Measurements from ENCODE around the gene LYZL2. TPM values are rescaled to one million over a fixed set of nuclear protein-coding genes. Genes with fewer than 3 reads are reported as not detected.
"Not testable (repeated sequence)": the region's sequence is repeated elsewhere in the genome, so short reads cannot be mapped to it uniquely, and the experiment has no call there.

Gene LYZL2
- total RNA-seq, 2 donors from 2014 or later = not detected

- Histone ChIP-seq H3K4me3 (no peak overlapping the region), H3K27ac (no peak overlapping the region), H3K9me3 (no peaks in the 10 kb centered on the region), H3K36me3 (replicated peaks in 1 of 2; ENCODE audit: insufficient read depth in 1 of 2, low read depth in 2 of 2) (no peaks in the 10 kb centered on the region), H3K4me1 (no peaks in the 10 kb centered on the region), H3K27me3 (no peaks in the 10 kb centered on the region)
- TF ChIP-seq, protein P1, sequence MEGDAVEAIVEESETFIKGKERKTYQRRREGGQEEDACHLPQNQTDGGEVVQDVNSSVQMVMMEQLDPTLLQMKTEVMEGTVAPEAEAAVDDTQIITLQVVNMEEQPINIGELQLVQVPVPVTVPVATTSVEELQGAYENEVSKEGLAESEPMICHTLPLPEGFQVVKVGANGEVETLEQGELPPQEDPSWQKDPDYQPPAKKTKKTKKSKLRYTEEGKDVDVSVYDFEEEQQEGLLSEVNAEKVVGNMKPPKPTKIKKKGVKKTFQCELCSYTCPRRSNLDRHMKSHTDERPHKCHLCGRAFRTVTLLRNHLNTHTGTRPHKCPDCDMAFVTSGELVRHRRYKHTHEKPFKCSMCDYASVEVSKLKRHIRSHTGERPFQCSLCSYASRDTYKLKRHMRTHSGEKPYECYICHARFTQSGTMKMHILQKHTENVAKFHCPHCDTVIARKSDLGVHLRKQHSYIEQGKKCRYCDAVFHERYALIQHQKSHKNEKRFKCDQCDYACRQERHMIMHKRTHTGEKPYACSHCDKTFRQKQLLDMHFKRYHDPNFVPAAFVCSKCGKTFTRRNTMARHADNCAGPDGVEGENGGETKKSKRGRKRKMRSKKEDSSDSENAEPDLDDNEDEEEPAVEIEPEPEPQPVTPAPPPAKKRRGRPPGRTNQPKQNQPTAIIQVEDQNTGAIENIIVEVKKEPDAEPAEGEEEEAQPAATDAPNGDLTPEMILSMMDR (IDR thresholded peaks at IDR 0.05) = peak; percentile 35 to 71 (median 66)
- no peak for TF ChIP-seq POLR2A (IDR thresholded peaks at IDR 0.05)
- 33 to 34% methylated on average over 11 of the region's 11 CpGs for WGBS, 2 donors
- DNase-seq = peak; percentile 26 to 48 (median 34)
- peak; percentile 74 for ATAC-seq
- intact Hi-C loops (cut with DNase I) = no loop called here
These were observed 41.6 kb upstream of the LYZL2 start for GRCh38 chr10:30671026-30671616.

DNA sequence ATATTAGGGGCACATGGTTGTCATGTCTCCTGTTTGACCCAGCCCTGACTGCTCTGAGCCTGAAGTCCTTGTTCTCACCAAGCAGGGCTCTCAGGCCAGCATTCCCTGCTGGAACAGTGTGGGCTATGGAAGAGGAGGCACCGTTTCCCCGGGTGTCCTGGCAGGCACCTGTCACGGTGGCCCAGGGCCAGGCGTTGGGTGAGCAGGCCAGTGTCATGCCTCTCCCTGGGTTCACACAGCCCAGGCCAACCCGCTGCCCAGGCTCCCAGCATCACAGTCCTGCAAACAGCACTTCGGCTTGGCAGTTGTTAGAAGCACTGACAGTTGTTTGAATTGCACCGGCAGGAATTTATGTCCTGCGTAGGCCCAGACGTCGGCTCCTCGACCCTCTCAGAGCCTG lies 38.4 kb upstream of the LYZL2 start:
- WGBS, 2 donors = 56 to 73% methylated on average over 4 to 11 of the region's 11 CpGs
- ATAC-seq; H3K4me1 ChIP-seq; intact Hi-C loops (cut with DNase I); H3K9me3 ChIP-seq; H3K27ac ChIP-seq; H3K36me3 ChIP-seq (replicated peaks in 1 of 2; ENCODE audit: insufficient read depth in 1 of 2, low read depth in 2 of 2); H3K27me3 ChIP-seq; DNase-seq; H3K4me3 ChIP-seq: not testable (repeated sequence)

DNA sequence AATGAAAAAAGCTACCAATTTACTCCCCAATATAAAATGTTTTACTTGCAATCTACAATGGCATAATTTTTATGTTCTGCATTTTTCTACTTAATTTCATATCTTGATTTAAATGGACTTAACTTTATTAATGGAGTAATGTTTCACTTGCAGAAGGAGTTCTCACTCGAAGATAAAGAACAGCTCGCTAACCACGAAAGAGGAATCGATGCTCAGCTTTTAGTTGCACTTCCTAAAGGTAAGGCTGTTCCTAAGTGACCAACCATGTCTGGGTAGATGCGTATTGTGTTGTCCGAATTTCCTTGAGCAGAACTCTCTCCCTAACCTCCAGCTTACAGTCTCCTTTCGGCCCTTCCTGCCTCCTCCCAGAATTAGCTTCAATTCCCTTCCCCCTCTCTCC lies 33.9 kb upstream of the LYZL2 start:
- DNase-seq; H3K27me3 ChIP-seq; ATAC-seq; H3K4me3 ChIP-seq; H3K27ac ChIP-seq; H3K4me1 ChIP-seq; H3K9me3 ChIP-seq; intact Hi-C loops (cut with DNase I); H3K36me3 ChIP-seq (replicated peaks in 1 of 2; ENCODE audit: insufficient read depth in 1 of 2, low read depth in 2 of 2): not testable (repeated sequence)
- 71% methylated on average over 5 to 6 of the region's 7 CpGs for WGBS, 2 donors

- Histone ChIP-seq H3K36me3 (replicated peaks in 1 of 2; ENCODE audit: insufficient read depth in 1 of 2, low read depth in 2 of 2) (no peaks in the 10 kb centered on the region), H3K4me1 (no peaks in the 10 kb centered on the region), H3K9me3 (no peaks in the 10 kb centered on the region), H3K27me3 (no peaks in the 10 kb centered on the region), H3K27ac (no peak overlapping the region), H3K4me3 (no peak overlapping the region)
- DNase-seq (no peak), ATAC-seq (no peak)
- 72 to 86% methylated on average over 6 of the region's 6 CpGs for WGBS, 2 donors
- intact Hi-C loops (cut with DNase I) = no loop called here
- no peak for TF ChIP-seq POLR2A (IDR thresholded peaks at IDR 0.05)
- TF ChIP-seq, protein P1 (IDR thresholded peaks at IDR 0.05) = no peak
These were observed 33.3 kb upstream of the LYZL2 start for GRCh38 chr10:30662814-30663213.

GRCh38 chr10:30660314-30660713 lies 30.8 kb upstream of the LYZL2 start:
- intact Hi-C loops (cut with DNase I); ATAC-seq: not testable (repeated sequence)

DNA sequence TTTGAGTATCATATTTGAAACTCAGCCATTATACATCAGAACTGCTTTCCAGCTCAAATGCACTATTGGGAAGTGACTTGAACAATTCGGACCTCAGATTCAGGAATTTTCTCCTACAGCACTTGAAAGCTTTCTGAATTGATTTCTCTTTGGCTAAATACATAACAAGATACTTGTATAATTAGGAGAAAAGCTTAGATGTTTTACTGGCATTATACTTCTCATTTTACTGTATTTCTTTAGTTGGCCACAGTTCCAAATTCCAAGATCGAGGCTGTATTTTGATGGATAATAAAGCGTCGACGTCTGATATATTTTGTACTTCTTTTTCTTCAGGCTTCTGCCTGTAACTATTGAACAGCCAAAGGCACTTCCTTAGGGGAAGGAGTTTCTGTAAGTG lies 26.7 kb upstream of the LYZL2 start:
- no peaks in the 10 kb centered on the region for H3K4me1 ChIP-seq
- no peaks in the 10 kb centered on the region for H3K36me3 ChIP-seq (replicated peaks in 1 of 2; ENCODE audit: insufficient read depth in 1 of 2, low read depth in 2 of 2)
- DNase-seq = no peak
- 37 to 63% methylated on average over 5 of the region's 5 CpGs for WGBS, 2 donors
- intact Hi-C loops (cut with DNase I) = no loop called here
- TF ChIP-seq, protein P1 (IDR thresholded peaks at IDR 0.05) = no peak
- no peak for TF ChIP-seq POLR2A (IDR thresholded peaks at IDR 0.05)
- H3K27me3 ChIP-seq = no peaks in the 10 kb centered on the region
- no peak for ATAC-seq
- no peaks in the 10 kb centered on the region for H3K9me3 ChIP-seq
- H3K4me3 ChIP-seq = no peak overlapping the region
- no peak overlapping the region for H3K27ac ChIP-seq

More at GRCh38 chr10:30660314-30660713, 30.8 kb upstream of the LYZL2 start:
- not testable (repeated sequence) for H3K27me3 ChIP-seq; H3K27ac ChIP-seq; H3K4me1 ChIP-seq; H3K9me3 ChIP-seq; H3K4me3 ChIP-seq; DNase-seq; H3K36me3 ChIP-seq (replicated peaks in 1 of 2; ENCODE audit: insufficient read depth in 1 of 2, low read depth in 2 of 2)
- 35 to 42% methylated on average over 3 of the region's 3 CpGs for whole genome bisulfite sequencing, 2 donors

DNA sequence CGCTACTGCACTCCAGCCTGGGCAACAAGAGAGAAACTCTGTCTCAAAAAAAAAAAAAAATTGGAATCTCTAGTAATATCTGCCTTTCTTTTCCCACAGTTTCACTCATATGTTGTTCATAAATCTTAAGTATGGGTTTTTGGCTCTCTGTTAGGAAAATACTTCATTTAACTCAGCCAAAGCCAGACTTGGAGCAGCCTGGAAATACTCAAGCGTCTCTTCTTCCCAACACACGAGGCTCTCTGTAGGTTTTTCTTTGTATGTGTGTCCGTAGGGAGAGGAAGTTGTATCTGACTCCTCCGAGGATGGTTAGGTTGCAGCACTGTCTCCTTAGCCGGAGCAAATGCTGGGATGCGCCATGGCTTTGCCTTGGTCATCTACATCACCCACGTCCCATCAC lies 25.4 kb upstream of the LYZL2 start:
- 65 to 72% methylated on average over 8 of the region's 8 CpGs for WGBS, 2 donors
- not testable (repeated sequence) for H3K27ac ChIP-seq

DNA sequence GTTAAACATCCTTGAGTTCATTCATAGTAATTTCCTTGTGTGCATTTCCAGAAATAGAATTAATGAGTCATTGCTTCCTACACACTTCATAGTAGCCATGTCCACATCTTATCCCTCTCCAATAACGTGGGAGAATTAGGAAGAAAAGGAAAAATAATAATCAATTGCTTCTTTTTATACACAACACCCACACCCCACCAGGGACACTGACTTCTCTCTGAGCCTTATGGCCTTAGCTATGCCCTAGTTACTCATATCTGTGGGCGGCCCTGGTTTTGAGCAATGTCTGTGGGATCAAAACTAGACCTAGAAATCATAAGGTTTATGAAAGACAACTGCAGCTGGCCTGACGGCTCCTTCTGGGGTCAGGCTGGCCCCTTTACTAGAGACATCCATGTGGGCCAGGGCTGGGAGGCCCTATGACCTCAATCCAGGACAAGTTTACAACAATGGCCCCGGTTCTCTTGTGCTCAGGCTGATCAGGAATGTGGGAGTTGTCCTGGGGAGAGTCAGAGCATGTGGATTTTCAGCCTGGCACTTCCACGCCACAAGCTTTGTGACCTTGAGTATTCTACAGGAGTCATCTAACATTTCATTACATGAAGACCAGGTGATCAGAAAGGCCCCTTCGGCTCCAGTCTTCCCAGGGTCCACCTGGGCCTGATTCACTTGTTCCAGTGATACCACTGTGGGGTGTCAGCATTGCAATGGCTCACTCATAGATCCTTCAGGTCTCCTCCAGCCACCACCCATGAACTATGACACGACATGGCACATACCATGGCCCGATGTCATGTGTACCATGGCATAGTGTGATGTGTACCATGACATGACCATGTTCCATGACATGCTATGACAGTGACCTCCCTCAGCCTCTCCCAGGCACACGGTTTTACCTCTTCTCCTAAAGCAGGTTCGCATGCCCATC lies 22.2 kb upstream of the LYZL2 start:
- H3K4me1 ChIP-seq; H3K9me3 ChIP-seq; H3K36me3 ChIP-seq (replicated peaks in 1 of 2; ENCODE audit: insufficient read depth in 1 of 2, low read depth in 2 of 2); ATAC-seq; H3K27ac ChIP-seq; intact Hi-C loops (cut with DNase I); H3K4me3 ChIP-seq; H3K27me3 ChIP-seq: not testable (repeated sequence)
- 67 to 71% methylated on average over 9 to 10 of the region's 10 CpGs for WGBS, 2 donors
- DNase-seq = peak in 1 of 4 donors; percentile 13

More for the DNA sequence above, 25.4 kb upstream of the LYZL2 start:
- H3K4me1 ChIP-seq; H3K27me3 ChIP-seq; DNase-seq; H3K9me3 ChIP-seq; intact Hi-C loops (cut with DNase I); H3K36me3 ChIP-seq (replicated peaks in 1 of 2; ENCODE audit: insufficient read depth in 1 of 2, low read depth in 2 of 2); ATAC-seq; H3K4me3 ChIP-seq: not testable (repeated sequence)
